Measurements from ENCODE around the gene GAS2L3. TPM values are rescaled to one million over a fixed set of nuclear protein-coding genes. Genes with fewer than 3 reads are reported as not detected.

Gene GAS2L3
- total and polyA plus RNA-seq, 2 of the 8 experiments (the other 6 are each of a cell fraction or from before 2014, with no cell fraction given): 2.1 to 19.3 TPM

DNA sequence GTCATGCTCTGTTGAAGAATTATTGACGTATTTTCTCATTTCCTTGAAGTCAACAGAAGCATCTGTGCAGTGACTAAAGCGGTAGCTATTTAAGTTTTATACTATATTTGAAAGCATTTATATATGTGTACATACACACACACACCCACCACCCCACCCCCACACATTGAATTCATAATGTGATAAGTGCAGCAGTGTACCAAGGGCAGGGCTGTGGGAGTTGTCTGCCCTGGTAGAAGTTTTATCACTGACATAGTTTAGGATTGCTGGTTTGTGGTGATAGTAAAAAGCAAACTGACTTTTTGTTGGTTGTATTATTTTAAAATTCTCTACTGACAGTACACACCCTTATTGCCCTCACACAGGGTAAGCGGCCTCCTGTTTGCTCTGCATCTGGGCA, 39.1 kb downstream of the GAS2L3 start:
- no peak for FAIRE-seq
- no peak overlapping the region for H2BK12ac ChIP-seq (ENCODE audit: low read depth, low read length)
- no peak overlapping the region for H4K8ac ChIP-seq (ENCODE audit: extremely low read depth, insufficient read depth, low read length)
- no peak overlapping the region for H2BK120ac ChIP-seq (replicated peaks; ENCODE audit: low read depth, low read length)
- TF ChIP-seq GTF2F1 (IDR thresholded peaks at IDR 0.05; ENCODE audit: borderline replicate concordance, low read depth, low read length): no peak
- H3K23ac ChIP-seq (ENCODE audit: insufficient read length): no peak overlapping the region
- H4K20me1 ChIP-seq (replicated peaks in 1 of 2; ENCODE audit: control insufficient read depth in 1 of 2, insufficient read depth in 2 of 2, low read length in 2 of 2): peaks cover 0 to 2% of the 10 kb centered on the region in 2 experiments
- H3K4me2 ChIP-seq (ENCODE audit: insufficient read depth in 1 of 2, low read depth in 2 of 2, low read length in 2 of 2): no peak overlapping the region
- H3K23me2 ChIP-seq (ENCODE audit: low read depth, low read length): no peaks in the 10 kb centered on the region
- 91% methylated on average over 3 of the region's 3 CpGs; no CpG with 5 or more reads in 1 of the 2 experiments for WGBS, 2 experiments (ENCODE audit: extremely low coverage in 1 of 2, insufficient coverage in 1 of 2, insufficient read length in 1 of 2, insufficient replicate concordance in 2 of 2, low coverage in 1 of 2, low lambda C conversion rate in 2 of 2, missing lambda C conversion rate in 1 of 2)
- H3K9ac ChIP-seq (replicated peaks in 1 of 4; ENCODE audit: extremely low read depth in 1 of 4, low read depth in 3 of 4, low read length in 3 of 4): peak overlapping the region in 1 of 4 experiments; percentile 34; a peak in 1 of 7 replicates
- no peak overlapping the region for H3K27ac ChIP-seq (ENCODE audit: low read depth, low read length)
- no peak overlapping the region for H2BK20ac ChIP-seq (ENCODE audit: low read length)
- H2AFZ ChIP-seq (ENCODE audit: low read length): no peak overlapping the region
- peaks cover 0 to 2% (median 0%) of the 10 kb centered on the region in 4 experiments; a peak in 1 of 7 replicates for H3K4me1 ChIP-seq (replicated peaks in 1 of 4; ENCODE audit: control insufficient read depth in 3 of 4, insufficient read depth in 4 of 4, low read length in 3 of 4)
- H2BK15ac ChIP-seq (ENCODE audit: low read length): no peak overlapping the region
- peaks cover 0 to 2% (median 0%) of the 10 kb centered on the region in 4 experiments; a peak in 1 of 8 replicates for H3K36me3 ChIP-seq (ENCODE audit: control insufficient read depth in 2 of 4, insufficient read depth in 4 of 4, low read length in 3 of 4)
- H2AK5ac ChIP-seq (ENCODE audit: low read depth, low read length): no peak overlapping the region
- no peaks in the 10 kb centered on the region for H3K27me3 ChIP-seq (replicated peaks in 1 of 4; ENCODE audit: control insufficient read depth in 3 of 4, extremely low read depth in 1 of 4, insufficient read depth in 3 of 4, low read length in 3 of 4)
- H3K56ac ChIP-seq (replicated peaks; ENCODE audit: insufficient read length, low read depth, low read length): no peak overlapping the region
- H3K4me3 ChIP-seq (ENCODE audit: extremely low read depth in 1 of 4, insufficient read depth in 2 of 4, low read depth in 3 of 4, low read length in 4 of 4): no peak overlapping the region
- H3K9me3 ChIP-seq (ENCODE audit: insufficient read depth in 2 of 2, low read depth in 1 of 2, low read length in 1 of 2): no peaks in the 10 kb centered on the region
- H2BK5ac ChIP-seq (ENCODE audit: low read depth, low read length): no peak overlapping the region
- no peak for DNase-seq (ENCODE audit: low read depth in 1 of 2, low spot score in 2 of 2)
- H3K4ac ChIP-seq (replicated peaks; ENCODE audit: insufficient read length, low read depth, low read length): no peak overlapping the region
- no peak overlapping the region for H4K91ac ChIP-seq (replicated peaks; ENCODE audit: insufficient read length, low read length)
- ChIA-PET CTCF (ENCODE audit: partially characterized antibody) (no interaction called here), POLR2A (ENCODE audit: partially characterized antibody) (no interaction called here)
- H3K14ac ChIP-seq (ENCODE audit: insufficient read length): no peak overlapping the region
- H3K79me2 ChIP-seq (ENCODE audit: control insufficient read depth in 1 of 2, insufficient read depth in 2 of 2, low read length in 2 of 2): no peaks in the 10 kb centered on the region
- H3K18ac ChIP-seq (ENCODE audit: extremely low read depth, low read length): no peak overlapping the region
- H3K79me1 ChIP-seq (ENCODE audit: low read depth, low read length): no peaks in the 10 kb centered on the region
- H4K5ac ChIP-seq (ENCODE audit: insufficient read length, low read depth, low read length): no peak overlapping the region
